ENCODE measurements around the gene LRRC75A.

DNA sequence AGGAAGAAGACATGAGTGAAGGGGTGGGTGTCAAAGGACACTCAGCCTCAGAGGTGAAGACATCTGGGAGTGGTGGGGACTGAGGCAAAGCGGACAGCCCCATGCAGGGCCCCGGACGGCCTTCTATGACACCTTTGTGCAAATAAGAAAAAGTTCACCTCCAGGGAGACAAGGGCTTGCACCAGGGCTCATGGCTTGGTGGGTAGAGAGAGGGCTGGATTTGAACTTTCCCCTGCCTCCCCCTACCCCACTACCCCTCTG is 30.5 kb downstream of the LRRC75A start:
- TF ChIP-seq, protein P1, sequence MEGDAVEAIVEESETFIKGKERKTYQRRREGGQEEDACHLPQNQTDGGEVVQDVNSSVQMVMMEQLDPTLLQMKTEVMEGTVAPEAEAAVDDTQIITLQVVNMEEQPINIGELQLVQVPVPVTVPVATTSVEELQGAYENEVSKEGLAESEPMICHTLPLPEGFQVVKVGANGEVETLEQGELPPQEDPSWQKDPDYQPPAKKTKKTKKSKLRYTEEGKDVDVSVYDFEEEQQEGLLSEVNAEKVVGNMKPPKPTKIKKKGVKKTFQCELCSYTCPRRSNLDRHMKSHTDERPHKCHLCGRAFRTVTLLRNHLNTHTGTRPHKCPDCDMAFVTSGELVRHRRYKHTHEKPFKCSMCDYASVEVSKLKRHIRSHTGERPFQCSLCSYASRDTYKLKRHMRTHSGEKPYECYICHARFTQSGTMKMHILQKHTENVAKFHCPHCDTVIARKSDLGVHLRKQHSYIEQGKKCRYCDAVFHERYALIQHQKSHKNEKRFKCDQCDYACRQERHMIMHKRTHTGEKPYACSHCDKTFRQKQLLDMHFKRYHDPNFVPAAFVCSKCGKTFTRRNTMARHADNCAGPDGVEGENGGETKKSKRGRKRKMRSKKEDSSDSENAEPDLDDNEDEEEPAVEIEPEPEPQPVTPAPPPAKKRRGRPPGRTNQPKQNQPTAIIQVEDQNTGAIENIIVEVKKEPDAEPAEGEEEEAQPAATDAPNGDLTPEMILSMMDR (IDR thresholded peaks at IDR 0.05; ENCODE audit: insufficient read depth, low read length): no peak
- TF ChIP-seq, protein P2, sequence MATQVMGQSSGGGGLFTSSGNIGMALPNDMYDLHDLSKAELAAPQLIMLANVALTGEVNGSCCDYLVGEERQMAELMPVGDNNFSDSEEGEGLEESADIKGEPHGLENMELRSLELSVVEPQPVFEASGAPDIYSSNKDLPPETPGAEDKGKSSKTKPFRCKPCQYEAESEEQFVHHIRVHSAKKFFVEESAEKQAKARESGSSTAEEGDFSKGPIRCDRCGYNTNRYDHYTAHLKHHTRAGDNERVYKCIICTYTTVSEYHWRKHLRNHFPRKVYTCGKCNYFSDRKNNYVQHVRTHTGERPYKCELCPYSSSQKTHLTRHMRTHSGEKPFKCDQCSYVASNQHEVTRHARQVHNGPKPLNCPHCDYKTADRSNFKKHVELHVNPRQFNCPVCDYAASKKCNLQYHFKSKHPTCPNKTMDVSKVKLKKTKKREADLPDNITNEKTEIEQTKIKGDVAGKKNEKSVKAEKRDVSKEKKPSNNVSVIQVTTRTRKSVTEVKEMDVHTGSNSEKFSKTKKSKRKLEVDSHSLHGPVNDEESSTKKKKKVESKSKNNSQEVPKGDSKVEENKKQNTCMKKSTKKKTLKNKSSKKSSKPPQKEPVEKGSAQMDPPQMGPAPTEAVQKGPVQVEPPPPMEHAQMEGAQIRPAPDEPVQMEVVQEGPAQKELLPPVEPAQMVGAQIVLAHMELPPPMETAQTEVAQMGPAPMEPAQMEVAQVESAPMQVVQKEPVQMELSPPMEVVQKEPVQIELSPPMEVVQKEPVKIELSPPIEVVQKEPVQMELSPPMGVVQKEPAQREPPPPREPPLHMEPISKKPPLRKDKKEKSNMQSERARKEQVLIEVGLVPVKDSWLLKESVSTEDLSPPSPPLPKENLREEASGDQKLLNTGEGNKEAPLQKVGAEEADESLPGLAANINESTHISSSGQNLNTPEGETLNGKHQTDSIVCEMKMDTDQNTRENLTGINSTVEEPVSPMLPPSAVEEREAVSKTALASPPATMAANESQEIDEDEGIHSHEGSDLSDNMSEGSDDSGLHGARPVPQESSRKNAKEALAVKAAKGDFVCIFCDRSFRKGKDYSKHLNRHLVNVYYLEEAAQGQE (IDR thresholded peaks at IDR 0.05; ENCODE audit: insufficient replicate concordance, low read depth): no peak
- TF ChIP-seq SPI1 (IDR thresholded peaks at IDR 0.05; ENCODE audit: borderline replicate concordance, low read depth) (no peak), GABPA (IDR thresholded peaks at IDR 0.05; ENCODE audit: low read depth) (no peak), POLR2AphosphoS5 (IDR thresholded peaks at IDR 0.05; ENCODE audit: low read depth) (no peak)
